ENCODE measurements around the gene HIF3A.
A peak's percentile ranks its signal among the peaks of the same experiment; 100 is the strongest.

HIF3A gene

GRCh38 chr19:46337487-46337886 is 40.6 kb downstream of the HIF3A start:
- DNase-seq, result no peak

GRCh38 chr19:46339446-46339845 is 42.6 kb downstream of the HIF3A start:
- no peak for DNase-seq

- DNase-seq, result no peak
These were observed 43.3 kb downstream of the HIF3A start for GRCh38 chr19:46340051-46340659.

GRCh38 chr19:46341937-46342336 is 45.1 kb downstream of the HIF3A start:
- DNase-seq, result no peak

- no peak for DNase-seq
These were observed 47.5 kb downstream of the HIF3A start for GRCh38 chr19:46344363-46344762.

- DNase-seq, result no peak
These were observed 48.3 kb downstream of the HIF3A start for GRCh38 chr19:46345157-46345556.

- DNase-seq, result peak; percentile 88
These were observed 50.2 kb downstream of the HIF3A start, which contains the start of gene PPP5C for GRCh38 chr19:46346821-46347571. TSS of gene PPP5C (plus strand) at chr19:46347087. CDS start at chr19:46347097, 10 bp downstream.

GRCh38 chr19:46347572-46347883 is 50.7 kb downstream of the HIF3A start:
- no peak for DNase-seq

- no peak for DNase-seq
These were observed 51.1 kb downstream of the HIF3A start for GRCh38 chr19:46347985-46348384.

- DNase-seq, result no peak
These were observed 52.6 kb downstream of the HIF3A start for GRCh38 chr19:46349311-46349993.

- no peak for DNase-seq
These were observed 53.4 kb downstream of the HIF3A start for GRCh38 chr19:46350029-46350757.

GRCh38 chr19:46350758-46351159 is 53.9 kb downstream of the HIF3A start:
- peak; percentile 42 for DNase-seq

- DNase-seq, result peak; percentile 37
These were observed 54.6 kb downstream of the HIF3A start for GRCh38 chr19:46351241-46352041.

- no peak for DNase-seq
These were observed 57.1 kb downstream of the HIF3A start for GRCh38 chr19:46353730-46354528.

GRCh38 chr19:46355234-46356148 is 58.6 kb downstream of the HIF3A start:
- DNase-seq, result no peak

GRCh38 chr19:46356149-46357055 is 59.6 kb downstream of the HIF3A start:
- no peak for DNase-seq

- no peak for DNase-seq
These were observed 61.2 kb downstream of the HIF3A start for GRCh38 chr19:46357846-46358583.

GRCh38 chr19:46361915-46362314 is 65.1 kb downstream of the HIF3A start:
- peak; percentile 50 for DNase-seq

GRCh38 chr19:46364359-46364758 is 67.5 kb downstream of the HIF3A start:
- DNase-seq, result no peak

All from CD4-positive, alpha-beta T cell treated with Interleukin-21 for 1 hour (primary cell).